Panc1 (cell line): Measurements from ENCODE around the gene UNC45B. TPM values are rescaled to one million over a fixed set of nuclear protein-coding genes. Genes with fewer than 3 reads are reported as not detected.

Experiments
- ATAC-seq: fragments of 200-7000 bp; cut with Tn5 transposase; 2 replicates; pipeline ENCODE4 v1.9.1; 2020; ENCODE audit warnings: mild to moderate bottlenecking, moderate library complexity
- BruUV-seq: library from RNA; stranded (reverse); fragments of 400-500 nt; replicated peaks from 2 replicates; lab custom pipeline; 2021; lab: Mats Ljungman, UMichigan
- CTCF ChIA-PET: fragments of 300-600 bp; sonication (Branson Sonifier 250); formaldehyde crosslinking; loops from one replicate; lab custom pipeline; 2022; ENCODE audit warnings: antibody characterized with exemption; lab: Charles Lee
- POLR2A ChIA-PET: fragments of 300-600 bp; sonication (Branson Sonifier 250); formaldehyde crosslinking; loops from one replicate; lab custom pipeline; 2022; ENCODE audit warnings: antibody characterized with exemption; lab: Charles Lee
- DNase-seq: peaks from one replicate; pipeline ENCODE4 v3.0.0-alpha.2; 2010; ENCODE audit warnings: low read depth, low spot score
- H3K27ac ChIP-seq: 2 replicates; pipeline ENCODE4 v1.5.1; 2011; ENCODE audit warnings: mild to moderate bottlenecking, low read length, inconsistent platforms
- H3K27me3 ChIP-seq: fragments of 200-500 bp; sonication (Bioruptor generic); 2 replicates; pipeline ENCODE4 v1.6.0; 2014; ENCODE audit warnings: low read length, inconsistent platforms; ENCODE audit not compliant: control insufficient read depth, insufficient read depth
- H3K36me3 ChIP-seq: fragments of 200-500 bp; sonication (Bioruptor generic); 2 replicates; pipeline ENCODE4 v1.5.1; 2014; ENCODE audit warnings: inconsistent platforms, mild to moderate bottlenecking, low read length, moderate library complexity; ENCODE audit not compliant: control insufficient read depth, insufficient read depth
- H3K4me1 ChIP-seq: 2 replicates; pipeline ENCODE4 v1.5.1; 2011; ENCODE audit warnings: inconsistent platforms, mild to moderate bottlenecking, low read length, moderate library complexity; ENCODE audit not compliant: control insufficient read depth, insufficient read depth
- H3K4me3 ChIP-seq, 2 experiments: 2 replicates each; pipeline ENCODE4 v1.5.1; 2011 to 2012; ENCODE audit warnings: low read depth in 2 of 2, low read length in 2 of 2, mild to moderate bottlenecking in 2 of 2, inconsistent platforms in 1 of 2, moderate library complexity in 1 of 2
- H3K9me3 ChIP-seq: fragments of 200-500 bp; sonication (Bioruptor generic); 2 replicates; pipeline ENCODE4 v1.5.1; 2014; ENCODE audit warnings: low read depth, mild to moderate bottlenecking, inconsistent platforms, low read length, moderate library complexity; ENCODE audit not compliant: control insufficient read depth, insufficient read depth
- POLR2AphosphoS5 ChIP-seq: IDR thresholded peaks from 2 replicates; pipeline ENCODE4 v1.6.1; 2012; ENCODE audit warnings: mild to moderate bottlenecking, low read depth, low read length, moderate library complexity
- SIN3A ChIP-seq: IDR thresholded peaks from 2 replicates; pipeline ENCODE4 v1.6.1; 2012; ENCODE audit warnings: low read depth, mild to moderate bottlenecking, low read length, moderate library complexity, borderline replicate concordance; ENCODE audit not compliant: insufficient read depth
- TCF7L2 ChIP-seq: IDR thresholded peaks from 2 replicates; pipeline ENCODE4 v1.6.1; 2011; ENCODE audit warnings: mild to moderate bottlenecking, low read depth, low read length, inconsistent platforms
- in situ Hi-C: cut with HindIII; loops from 2 replicates; pipeline ENCODE4 v1.10.0; 2016; ENCODE audit warnings: low sequenced_read_pairs, low pct_unique_long_range_greater_than_20kb
- intact Hi-C: fragments of 100-400 bp; cut with micrococcal nuclease; formaldehyde crosslinking; loops from one replicate; pipeline ENCODE4 v1.10.0; 2022; ENCODE audit not compliant: unreplicated experiment
- total RNA-seq: library from RNA; stranded (reverse); gene quantifications from one replicate; pipeline ENCODE4 v1.2.1, GENCODE V29; 2021; ENCODE audit not compliant: unreplicated experiment
- TF ChIP-seq, protein P1 (sequence below): fragments of 450-650 bp; IDR thresholded peaks from 2 replicates; pipeline ENCODE4 v1.5.1; 2017; ENCODE audit warnings: mild to moderate bottlenecking
- TF ChIP-seq, protein P2 (sequence below), 2 experiments: IDR thresholded peaks; 2 replicates each; pipeline ENCODE4 v1.6.1; 2011 to 2012; ENCODE audit warnings: low read depth in 2 of 2, control low read depth in 1 of 2, low read length in 1 of 2, mild to moderate bottlenecking in 1 of 2, moderate library complexity in 1 of 2; ENCODE audit not compliant: insufficient read depth in 1 of 2

Gene UNC45B
- total RNA-seq, 1 experiment from 2014 or later = not detected

DNA sequence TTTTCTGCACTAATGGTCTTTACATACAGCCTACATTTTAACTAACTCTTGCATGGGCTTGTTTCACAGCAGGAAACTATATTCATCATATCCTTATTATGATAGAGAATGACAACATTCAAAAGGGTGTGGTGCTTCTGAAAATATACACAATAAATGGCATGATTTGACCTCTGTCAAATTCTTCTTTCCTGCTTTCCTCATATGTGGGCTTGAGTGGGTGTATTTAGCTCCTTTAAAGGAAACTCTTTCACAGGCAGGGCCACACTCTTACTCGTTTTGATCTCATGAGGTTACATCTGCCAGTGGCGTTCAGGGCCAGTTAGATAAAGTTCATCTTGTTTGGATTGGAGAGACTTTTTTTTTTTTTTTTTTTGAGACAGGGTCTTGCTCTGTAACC, 40.5 kb downstream of the UNC45B start:
- BruUV-seq = no TSS peak
- ChIA-PET CTCF (no interaction called here), POLR2A (interaction anchor here (0.7 kb wide), 1 partner anchor 384 kb away, joined by 7 read pairs; no protein-coding TSS in a partner anchor)
- Histone ChIP-seq H3K4me3 (no peak overlapping the region), H3K27me3 (peaks cover 7% of the 10 kb centered on the region; the same call in 1 of the 2 replicates), H3K4me1 (no peaks in the 10 kb centered on the region), H3K27ac (no peak overlapping the region), H3K36me3 (no peaks in the 10 kb centered on the region), H3K9me3 (no peaks in the 10 kb centered on the region)
- DNase-seq (no peak), ATAC-seq (no peak)
- intact Hi-C loops (no loop called here), in situ Hi-C loops (loop anchor here (25.0 kb wide), 1 partner anchor 349 kb away; the partner anchor contains the start of gene SLFN12L)
- no peak for TF ChIP-seq SIN3A
- TF ChIP-seq, protein P1, sequence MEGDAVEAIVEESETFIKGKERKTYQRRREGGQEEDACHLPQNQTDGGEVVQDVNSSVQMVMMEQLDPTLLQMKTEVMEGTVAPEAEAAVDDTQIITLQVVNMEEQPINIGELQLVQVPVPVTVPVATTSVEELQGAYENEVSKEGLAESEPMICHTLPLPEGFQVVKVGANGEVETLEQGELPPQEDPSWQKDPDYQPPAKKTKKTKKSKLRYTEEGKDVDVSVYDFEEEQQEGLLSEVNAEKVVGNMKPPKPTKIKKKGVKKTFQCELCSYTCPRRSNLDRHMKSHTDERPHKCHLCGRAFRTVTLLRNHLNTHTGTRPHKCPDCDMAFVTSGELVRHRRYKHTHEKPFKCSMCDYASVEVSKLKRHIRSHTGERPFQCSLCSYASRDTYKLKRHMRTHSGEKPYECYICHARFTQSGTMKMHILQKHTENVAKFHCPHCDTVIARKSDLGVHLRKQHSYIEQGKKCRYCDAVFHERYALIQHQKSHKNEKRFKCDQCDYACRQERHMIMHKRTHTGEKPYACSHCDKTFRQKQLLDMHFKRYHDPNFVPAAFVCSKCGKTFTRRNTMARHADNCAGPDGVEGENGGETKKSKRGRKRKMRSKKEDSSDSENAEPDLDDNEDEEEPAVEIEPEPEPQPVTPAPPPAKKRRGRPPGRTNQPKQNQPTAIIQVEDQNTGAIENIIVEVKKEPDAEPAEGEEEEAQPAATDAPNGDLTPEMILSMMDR = no peak
- TF ChIP-seq POLR2AphosphoS5 = no peak
- TF ChIP-seq TCF7L2 = no peak
- TF ChIP-seq, protein P2, sequence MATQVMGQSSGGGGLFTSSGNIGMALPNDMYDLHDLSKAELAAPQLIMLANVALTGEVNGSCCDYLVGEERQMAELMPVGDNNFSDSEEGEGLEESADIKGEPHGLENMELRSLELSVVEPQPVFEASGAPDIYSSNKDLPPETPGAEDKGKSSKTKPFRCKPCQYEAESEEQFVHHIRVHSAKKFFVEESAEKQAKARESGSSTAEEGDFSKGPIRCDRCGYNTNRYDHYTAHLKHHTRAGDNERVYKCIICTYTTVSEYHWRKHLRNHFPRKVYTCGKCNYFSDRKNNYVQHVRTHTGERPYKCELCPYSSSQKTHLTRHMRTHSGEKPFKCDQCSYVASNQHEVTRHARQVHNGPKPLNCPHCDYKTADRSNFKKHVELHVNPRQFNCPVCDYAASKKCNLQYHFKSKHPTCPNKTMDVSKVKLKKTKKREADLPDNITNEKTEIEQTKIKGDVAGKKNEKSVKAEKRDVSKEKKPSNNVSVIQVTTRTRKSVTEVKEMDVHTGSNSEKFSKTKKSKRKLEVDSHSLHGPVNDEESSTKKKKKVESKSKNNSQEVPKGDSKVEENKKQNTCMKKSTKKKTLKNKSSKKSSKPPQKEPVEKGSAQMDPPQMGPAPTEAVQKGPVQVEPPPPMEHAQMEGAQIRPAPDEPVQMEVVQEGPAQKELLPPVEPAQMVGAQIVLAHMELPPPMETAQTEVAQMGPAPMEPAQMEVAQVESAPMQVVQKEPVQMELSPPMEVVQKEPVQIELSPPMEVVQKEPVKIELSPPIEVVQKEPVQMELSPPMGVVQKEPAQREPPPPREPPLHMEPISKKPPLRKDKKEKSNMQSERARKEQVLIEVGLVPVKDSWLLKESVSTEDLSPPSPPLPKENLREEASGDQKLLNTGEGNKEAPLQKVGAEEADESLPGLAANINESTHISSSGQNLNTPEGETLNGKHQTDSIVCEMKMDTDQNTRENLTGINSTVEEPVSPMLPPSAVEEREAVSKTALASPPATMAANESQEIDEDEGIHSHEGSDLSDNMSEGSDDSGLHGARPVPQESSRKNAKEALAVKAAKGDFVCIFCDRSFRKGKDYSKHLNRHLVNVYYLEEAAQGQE (IDR thresholded peaks at IDR 0.05; ENCODE audit: insufficient read depth in 1 of 2, low read depth in 2 of 2, low read length in 1 of 2) = no peak

DNA sequence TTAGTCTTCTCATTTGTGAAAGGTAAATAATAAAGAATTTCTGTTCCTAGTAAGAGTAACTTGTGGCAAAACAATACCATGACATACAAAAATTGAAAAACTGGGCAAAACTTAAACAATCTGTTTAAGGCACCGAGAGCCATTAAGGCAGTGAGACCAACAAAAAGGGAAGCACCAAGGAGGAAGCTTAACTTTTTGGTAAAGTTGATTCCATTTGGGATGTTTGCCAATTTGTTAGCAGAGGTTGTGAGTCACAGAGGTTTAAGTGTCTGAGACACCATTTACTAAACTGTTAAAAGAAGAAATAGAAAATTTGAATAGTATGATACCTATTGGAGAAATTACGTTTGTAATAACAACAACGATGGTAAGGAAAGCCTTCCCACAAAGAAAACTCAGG, 41.7 kb downstream of the UNC45B start:
- H3K27ac ChIP-seq = no peak overlapping the region
- DNase-seq (no peak), ATAC-seq (no peak)
- no peaks in the 10 kb centered on the region for H3K4me1 ChIP-seq
- BruUV-seq = no TSS peak
- H3K4me3 ChIP-seq = no peak overlapping the region
- intact Hi-C loops = no loop called here
- ChIA-PET POLR2A (no interaction called here), CTCF (no interaction called here)
- H3K27me3 ChIP-seq = no peaks in the 10 kb centered on the region
- TF ChIP-seq POLR2AphosphoS5 (no peak), TCF7L2 (no peak), SIN3A (no peak)
- TF ChIP-seq, protein P2 (IDR thresholded peaks at IDR 0.05; ENCODE audit: insufficient read depth in 1 of 2, low read depth in 2 of 2, low read length in 1 of 2) = no peak
- TF ChIP-seq, protein P1 = no peak
- no peaks in the 10 kb centered on the region for H3K36me3 ChIP-seq
- H3K9me3 ChIP-seq = no peaks in the 10 kb centered on the region
- in situ Hi-C loops = loop anchor here (25.0 kb wide), 1 partner anchor 348 kb away; the partner anchor contains the start of gene SLFN12L
